ENCODE measurements around the gene PKP3.
A peak's percentile ranks its signal among the peaks of the same experiment; 100 is the strongest.
"Not testable (repeated sequence)": the region's sequence is repeated elsewhere in the genome, so short reads cannot be mapped to it uniquely, and the experiment has no call there.

The PKP3 gene

DNA sequence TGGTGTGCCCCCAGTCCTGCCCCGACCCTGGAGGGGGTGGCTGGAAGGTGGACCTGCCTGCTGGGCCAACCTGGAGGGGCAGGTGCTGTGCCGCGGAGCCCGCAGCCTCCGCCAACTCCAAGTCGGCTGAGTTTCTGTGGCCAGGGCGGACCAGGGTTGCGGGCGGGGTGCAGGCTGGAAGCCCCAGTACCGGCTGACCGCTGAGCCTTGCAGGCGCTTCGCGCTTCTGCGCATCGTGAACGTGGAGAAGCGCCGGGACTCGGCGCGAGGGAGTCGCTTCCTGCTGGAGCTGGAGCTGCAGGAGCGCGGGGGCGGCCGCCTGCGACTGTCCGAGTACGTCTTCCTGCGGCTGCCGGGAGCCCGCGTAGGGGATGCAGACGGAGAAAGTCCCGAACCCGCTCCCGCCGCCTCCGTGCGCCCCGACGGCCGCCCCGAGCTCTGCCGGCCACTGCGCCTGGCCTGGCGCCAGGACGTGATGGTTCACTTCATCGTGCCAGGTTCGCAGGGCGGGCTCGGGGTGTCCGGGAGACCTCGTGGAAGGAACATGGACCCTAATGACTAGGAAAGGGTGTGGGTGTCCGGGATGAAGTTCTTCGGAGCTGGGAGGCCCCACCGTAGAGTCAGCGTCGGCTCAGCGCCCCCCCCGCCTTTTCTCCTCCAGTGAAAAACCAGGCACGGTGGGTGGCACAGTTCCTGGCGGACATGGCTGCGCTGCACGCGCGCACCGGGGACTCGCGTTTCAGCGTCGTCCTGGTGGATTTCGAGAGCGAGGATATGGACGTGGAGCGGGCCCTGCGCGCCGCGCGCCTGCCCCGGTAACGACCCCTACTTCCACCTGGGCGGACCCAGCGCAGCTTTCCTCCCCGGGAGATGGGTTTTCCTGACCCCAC lies 14.6 kb upstream of the PKP3 start:
- DNase-seq = no peak

DNA sequence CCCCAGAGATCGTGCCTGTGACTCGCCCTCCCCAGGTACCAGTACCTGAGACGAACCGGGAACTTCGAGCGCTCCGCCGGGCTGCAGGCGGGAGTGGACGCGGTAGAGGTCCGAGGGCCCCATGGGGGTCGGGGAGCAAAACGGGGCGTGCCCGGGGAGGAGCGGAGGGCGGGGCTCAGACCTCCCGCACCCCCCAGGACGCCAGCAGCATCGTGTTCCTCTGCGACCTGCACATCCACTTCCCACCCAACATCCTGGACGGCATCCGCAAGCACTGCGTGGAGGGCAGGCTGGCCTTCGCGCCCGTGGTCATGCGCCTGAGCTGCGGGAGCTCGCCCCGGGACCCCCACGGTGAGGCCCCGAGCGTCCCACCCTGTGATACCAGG lies 13.9 kb upstream of the PKP3 start:
- no peak for DNase-seq

DNA sequence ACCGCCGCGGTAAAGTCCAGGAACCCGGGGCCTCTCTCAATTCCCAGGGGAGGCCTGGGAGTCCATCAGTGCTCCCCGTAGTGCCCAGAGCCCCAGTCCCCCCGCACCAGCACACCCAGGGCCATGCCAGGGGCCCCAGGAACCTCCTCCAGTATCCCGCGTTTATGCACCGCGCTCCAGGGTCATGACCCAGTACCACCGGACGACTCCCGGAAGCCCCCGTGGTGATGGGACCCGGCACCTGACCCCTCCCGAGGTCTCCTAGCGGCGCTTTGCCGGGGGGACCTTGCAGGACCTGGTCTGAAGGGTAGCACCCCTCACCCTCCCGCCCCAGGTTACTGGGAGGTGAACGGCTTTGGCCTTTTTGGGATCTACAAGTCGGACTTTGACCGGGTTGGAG lies 13.5 kb upstream of the PKP3 start:
- DNase-seq = no peak

- no peak for DNase-seq
These were observed 13.0 kb upstream of the PKP3 start for GRCh38 chr11:380996-381395.

DNA sequence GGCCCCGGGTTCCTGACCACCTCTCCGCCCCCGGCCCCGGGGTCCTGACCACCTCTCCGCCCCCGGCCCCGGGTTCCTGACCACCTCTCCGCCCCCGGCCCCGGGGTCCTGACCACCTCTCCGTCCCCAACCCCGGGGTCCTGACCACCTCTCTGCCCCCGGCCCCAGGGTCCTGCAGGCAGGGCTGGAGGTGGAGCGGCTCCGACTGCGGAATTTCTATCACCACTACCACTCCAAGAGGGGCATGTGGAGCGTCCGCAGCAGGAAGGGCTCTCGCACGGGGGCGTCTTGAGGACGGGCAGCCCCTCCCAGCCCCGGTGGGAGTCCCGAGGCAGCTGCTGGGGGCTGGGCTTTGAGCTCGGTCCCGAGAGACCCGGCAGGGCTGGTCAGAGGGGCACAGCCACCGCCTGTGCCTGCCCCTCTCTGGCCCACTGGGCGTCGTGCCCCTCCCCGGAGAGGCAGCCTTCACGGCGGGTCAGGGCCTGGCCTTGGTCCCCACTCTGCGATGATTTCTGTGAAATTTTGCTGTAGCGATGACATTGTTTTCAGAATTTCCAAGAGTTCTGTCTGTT lies 12.4 kb upstream of the PKP3 start:
- no peak for DNase-seq

DNA sequence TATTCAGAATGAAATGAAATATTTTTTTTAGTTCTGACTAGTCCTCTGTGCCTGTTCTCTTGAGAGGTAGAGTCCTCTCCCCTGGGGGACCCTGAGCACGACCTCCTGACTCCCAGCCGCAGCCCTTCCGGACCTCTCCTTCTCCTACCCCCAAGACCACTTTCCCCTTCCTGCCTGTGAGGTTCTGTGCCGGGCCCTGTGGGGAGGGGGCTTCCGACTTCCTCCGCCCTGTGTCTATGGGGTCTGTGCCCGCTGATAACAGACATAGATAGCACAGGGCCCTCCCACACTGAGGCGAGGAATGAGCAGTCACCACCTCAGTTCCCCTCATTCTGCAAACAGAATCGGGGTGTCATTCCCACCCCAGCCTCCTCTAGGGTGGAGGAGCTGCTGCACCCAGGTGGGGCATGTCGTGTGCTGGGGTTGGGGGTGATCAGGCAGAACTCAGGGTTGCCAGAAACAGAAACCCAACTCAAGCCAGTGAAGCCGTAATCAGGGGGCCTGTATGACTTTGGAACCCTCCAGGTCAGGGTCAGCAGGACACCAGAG lies 11.9 kb upstream of the PKP3 start:
- DNase-seq = no peak

- DNase-seq = no peak
These were observed 10.6 kb upstream of the PKP3 start for GRCh38 chr11:383431-383830.

DNA sequence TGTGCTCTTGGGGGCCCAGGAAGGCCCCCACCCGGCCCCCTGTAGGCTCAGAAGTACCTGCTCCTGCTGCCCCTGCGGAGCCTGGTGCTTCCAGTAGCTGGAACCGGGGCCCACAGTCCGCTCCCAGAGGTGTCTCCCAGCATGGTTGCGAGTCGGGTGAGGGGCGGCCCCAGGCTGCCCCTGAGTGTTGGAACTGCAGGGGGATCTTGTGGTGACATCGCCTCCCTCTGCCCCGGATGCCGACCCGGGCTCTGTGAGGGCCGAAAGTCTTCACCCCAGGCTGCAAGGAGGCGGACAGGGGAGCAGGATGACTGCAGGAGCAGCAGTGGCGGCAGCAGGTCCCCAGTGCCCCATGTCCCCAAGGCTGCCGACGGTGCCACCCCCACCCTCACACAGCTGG lies 9.5 kb upstream of the PKP3 start:
- DNase-seq = no peak

DNA sequence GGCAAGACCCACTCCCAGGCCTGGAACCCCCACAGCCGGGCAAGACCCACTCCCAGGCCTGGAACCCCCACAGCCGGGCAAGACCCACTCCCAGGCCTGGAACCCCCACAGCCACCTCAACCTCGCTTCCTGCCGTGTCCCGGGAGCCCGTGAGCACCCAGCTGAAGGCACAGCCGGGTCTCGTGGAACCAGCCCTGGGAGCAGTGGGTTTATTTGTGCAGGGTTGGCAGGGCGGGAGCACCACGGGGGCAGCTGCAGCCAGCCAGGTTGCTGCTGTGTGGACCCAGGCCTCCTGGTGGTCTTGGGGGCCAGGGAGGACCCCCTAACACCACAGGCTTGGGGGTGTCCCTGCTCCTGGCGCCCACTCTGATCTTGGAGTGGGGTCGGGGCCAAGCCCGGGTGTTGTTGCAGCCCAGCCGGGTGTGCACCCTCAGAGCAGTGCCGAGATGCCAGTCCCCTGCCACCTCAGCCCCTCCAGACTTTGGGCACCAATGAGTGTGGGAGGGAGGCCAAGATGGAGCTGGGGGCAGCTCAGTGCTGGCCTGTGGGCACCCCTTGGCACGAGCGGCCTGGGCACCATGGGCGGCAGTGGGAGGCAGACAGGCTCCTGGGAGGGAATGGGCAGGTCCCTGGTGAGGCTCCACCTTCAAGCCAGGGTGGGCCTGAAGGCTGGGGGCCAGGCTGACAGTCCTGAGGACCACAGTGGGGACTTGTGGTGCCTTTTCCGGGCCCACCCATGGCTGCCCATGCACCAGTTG lies 8.2 kb upstream of the PKP3 start:
- DNase-seq = no peak

DNA sequence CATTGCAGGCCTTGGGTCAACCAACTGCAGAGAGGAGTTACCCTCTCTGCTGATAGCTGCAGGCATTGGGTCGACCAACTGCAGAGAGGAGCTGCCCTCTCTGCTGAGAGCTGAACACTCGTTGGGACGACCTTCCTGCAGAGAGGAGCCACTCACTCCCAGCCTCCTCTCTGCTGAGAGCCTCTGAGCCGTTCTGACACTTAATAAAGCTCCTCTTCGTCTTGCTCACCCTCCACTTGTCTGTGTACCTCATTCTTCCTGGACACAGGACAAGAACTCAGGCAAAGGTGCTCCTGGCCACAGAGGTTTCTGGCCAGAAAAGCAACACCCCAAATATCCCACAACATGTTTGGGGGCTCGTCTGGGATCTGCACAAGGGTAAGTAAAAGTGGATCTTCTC lies 7.5 kb upstream of the PKP3 start:
- no peak for DNase-seq

- DNase-seq = no peak
These were observed 6.7 kb upstream of the PKP3 start for GRCh38 chr11:387193-387793.

DNA sequence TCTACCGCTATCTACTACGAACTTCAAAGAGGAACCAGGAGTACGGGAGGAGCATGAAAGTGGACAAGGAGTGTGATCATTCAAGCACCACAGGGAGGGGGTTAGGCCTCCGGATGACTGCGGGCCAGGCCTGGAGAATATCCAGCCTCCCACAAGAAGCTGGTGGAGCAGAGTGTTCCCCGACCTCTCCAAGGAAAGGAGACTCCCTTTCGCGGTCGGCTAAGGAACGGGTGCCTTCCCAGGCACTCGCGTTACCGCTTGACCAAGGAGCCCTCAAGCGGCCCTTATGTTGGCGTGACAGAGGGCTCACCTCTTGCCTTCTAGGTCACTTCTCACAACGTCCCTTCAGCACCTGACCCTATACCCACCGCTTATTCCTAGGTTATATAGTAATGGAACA lies 4.6 kb upstream of the PKP3 start:
- DNase-seq = not testable (repeated sequence)

- no peak for DNase-seq
These were observed 3.8 kb upstream of the PKP3 start for GRCh38 chr11:390175-390574.

DNA sequence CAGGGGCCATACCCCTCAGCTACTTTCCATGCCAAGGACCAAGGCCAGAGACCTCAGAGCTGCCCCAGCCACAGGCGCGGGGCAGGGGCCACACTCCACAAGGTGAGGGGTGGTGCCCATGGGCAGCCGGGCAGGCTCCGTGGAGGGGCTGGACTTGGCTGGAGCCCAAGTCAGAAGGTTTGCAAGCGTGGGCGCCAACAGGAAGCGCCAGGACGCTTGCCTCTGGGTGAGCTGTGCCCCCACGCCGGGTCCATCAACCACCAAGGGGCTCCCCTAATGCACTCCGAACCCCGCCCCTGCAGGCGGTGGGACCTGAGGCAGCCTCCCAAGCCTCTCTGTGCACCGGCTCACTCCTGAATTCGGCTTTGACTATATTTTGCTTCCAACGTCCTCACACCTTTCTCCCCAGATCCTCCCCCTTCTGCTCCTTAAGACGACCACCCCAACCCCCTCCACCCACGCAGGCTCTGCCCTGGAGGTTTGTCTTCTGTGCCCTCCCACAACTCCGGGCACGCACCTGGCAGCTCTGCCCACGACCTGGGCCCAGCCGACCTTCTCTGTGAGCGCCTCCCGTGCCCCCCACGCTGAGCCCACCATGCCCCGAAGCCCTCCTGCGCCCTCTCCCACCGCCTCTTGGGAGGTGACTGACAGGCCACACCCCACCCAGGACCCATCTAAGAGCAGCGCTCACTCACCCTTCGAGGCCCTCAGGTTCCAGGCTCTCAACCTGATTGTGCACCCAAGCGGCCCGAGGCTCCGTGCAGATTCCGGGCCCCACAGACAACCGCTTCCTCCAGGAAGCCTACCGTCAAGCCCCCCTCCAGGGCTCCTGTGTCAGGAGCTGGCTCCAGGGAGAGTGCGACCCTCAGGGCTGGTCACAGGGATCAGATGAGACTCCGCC lies 2.6 kb upstream of the PKP3 start:
- no peak for DNase-seq

GRCh38 chr11:392102-392777 lies 1.8 kb upstream of the PKP3 start:
- DNase-seq = no peak

- DNase-seq = peak; percentile 28 to 48
These were observed 583 bp upstream of the PKP3 start for GRCh38 chr11:393219-394033.

GRCh38 chr11:394858-395655 lies 1.0 kb downstream of the PKP3 start:
- DNase-seq = no peak

GRCh38 chr11:395866-396265 lies 1.9 kb downstream of the PKP3 start:
- DNase-seq = no peak

GRCh38 chr11:396511-396947 lies 2.5 kb downstream of the PKP3 start:
- DNase-seq = no peak
